HG03558 (cell line): Measurements from ENCODE around the gene DNAI7.

ENCODE experiments used
- ATAC-seq: cut with Tn5 transposase; IDR thresholded peaks from one replicate; pipeline ENCODE4 v1.9.1; 2021; ENCODE audit warnings: moderate number of reproducible peaks; ENCODE audit not compliant: unreplicated experiment; ENCODE audit errors: extremely low read depth

DNAI7 gene, protein sequence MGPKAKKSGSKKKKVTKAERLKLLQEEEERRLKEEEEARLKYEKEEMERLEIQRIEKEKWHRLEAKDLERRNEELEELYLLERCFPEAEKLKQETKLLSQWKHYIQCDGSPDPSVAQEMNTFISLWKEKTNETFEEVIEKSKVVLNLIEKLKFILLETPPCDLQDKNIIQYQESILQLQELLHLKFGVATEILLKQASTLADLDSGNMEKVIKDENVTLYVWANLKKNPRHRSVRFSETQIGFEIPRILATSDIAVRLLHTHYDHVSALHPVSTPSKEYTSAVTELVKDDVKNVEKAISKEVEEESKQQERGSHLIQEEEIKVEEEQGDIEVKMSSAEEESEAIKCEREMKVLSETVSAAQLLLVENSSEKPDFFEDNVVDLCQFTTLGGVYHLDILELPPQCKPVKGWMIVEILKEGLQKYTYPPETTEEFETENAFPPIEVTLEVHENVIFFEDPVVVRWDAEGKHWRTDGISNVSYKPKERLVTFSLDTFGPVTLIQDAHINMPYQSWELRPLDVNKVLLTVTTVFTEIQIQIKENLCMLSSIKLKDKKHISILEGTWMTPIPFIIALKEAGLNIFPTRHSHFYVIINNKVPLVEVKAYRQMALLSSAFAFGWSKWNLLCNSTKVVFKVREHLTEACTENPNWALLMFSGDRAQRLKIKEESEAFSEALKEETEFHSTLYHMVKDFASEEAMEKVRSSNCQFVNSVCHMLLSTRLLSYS

DNA sequence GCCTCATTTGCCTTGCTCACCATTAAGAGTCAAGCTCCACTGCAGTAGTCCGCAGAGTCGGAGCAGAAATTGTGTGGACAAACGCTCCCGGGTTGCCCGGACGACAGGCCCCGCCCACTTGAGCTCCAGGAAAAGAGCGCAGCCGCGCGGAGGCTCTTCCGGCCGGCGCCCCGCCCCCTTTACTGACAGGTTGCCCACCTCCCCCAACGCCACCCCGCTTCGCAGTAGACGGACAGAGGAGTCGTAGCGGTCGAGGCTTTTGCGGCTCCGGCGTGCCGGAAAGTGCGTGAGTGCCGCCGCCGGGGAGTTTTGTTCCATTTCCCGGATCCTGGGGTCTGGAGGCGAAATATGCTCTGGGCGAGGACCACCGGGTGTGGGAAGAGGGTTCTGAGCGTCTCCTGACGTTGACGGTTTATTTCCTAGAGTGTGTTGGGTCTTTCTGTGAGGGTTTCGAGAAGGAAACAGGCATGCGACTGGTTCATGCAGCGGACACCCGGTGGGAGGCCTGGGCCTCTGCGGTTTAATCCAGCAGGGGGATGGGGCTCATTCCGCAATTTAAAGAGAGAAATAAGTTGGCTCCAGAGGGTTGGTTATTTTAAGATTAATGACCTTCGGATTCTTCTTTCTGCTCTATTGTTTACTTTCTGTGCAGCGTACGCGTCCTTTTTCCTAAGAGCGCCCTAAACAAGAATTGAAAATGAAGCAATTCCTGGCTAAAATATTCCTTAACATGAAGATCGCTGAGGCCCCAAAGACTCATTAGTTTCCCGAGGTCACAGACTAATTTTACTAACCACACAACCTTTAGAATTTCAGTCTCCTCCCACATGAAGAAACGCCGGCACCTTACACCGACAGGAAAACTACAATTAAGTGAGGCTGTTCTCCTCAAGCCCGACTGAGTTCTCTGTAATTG lies at the start of gene DNAI7, which contains the start of gene ETFRF1:
TSS of gene DNAI7 (minus strand) at position 105 of the 916 bp plus-strand sequence. CDS start at position 23, 82 bp downstream.
TSS of gene ETFRF1 (plus strand) at position 182 of the 916 bp plus-strand sequence. CDS start 8,720 bp downstream, outside the sequence.
- peak; percentile 49 for ATAC-seq

DNA sequence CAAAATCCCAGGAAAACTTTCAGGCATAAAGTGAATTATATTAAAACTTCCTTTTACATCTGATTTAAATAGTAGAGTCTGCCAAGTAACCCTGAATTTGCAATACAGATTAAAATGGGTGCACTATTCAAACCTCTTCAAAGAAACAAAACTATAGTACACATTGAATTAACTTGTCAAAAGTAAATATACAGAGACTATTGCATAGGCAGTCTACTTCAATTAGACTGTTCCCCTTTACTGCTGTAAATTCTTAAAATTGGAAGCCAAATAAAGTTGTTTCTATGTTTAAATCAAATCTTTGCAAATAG lies 48.7 kb upstream of the DNAI7 start:
- no peak for ATAC-seq

DNA sequence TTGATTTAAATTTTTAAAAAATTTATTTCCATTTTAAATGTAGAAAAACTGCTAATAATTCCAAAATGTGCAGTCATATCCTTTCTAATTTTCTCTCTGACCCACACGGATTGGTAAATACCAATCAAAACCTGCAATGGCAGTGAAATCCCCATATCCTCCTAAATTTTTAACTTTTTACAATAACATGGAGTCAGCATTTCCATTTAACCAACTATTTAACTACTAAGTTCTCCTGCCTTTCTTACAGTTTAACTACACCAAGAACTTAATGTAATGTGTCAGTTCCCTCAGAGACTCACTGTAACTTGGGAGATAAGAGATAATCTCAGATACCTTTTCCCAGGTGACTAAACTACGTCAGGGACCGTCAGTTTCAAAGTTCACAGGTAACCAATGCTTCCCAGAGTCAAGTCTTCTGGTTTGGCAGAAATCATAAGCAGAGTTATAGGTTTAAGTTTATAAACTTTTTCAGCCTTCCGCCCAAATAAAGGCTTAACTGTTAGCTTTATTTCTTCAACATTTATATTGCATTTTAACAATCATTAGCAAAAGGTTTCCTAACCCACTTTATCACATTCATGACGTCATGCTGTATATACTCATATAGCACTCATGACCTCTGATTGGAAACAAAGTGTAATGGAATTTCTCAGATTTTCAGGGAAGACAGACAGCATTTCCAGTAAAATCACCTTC lies 48.2 kb upstream of the DNAI7 start:
- ATAC-seq = no peak

DNA sequence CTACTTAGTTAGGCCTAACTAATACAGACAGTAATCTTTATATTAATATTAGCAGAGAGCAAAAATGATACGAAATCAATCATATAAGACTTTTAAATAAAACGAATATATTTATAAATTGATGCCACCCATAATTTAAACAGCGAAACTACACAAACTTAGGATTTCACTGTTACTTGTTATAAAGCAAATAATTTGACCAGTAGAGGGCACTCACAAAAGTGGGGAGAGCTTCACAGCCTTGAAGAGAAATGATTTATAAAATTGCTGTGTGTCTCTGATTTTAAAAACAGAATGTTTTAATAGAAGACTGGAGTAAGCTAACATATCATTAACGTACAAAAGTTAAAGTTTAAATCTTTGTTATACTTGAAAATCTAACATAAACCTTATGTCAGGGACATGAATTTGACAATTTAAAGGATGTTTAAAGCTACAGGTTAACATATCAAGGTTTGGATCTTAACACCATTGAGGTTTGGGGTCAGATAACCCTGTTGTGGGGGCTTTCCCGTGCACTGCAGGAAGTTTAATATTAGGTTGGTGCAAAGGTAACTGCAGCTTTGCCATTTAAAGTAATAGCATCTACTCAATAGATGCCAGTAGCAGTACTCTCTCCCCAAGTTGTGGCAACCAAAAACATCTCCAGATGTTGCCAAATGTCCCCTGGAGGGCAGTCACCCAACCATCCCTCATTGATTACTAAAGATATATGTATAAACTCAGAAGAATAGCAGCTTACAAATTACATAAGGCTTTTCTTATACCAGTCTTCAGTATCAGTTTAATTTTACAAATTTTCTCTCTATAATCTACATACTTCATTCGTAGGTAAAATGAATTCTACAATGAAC lies 46.4 kb upstream of the DNAI7 start:
- ATAC-seq = no peak

DNA sequence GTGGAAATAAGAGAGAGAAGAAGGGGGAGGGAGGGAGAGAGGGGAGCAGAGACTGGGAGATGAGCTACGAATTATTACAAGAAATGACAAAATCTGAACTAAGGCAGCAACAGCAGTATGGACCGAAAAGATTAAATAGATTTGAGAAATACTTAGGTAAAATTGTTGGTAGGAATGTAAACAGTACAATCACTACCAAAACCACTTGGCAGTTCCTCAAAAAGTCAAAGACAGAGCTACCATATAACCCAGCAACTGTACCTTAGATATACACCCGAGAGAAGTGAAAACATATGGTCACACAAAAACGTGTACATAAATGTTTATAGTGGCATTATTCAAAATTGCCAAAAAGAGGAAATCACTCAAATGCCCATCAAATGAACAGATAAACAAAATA lies 41.7 kb upstream of the DNAI7 start:
- ATAC-seq = no peak

DNA sequence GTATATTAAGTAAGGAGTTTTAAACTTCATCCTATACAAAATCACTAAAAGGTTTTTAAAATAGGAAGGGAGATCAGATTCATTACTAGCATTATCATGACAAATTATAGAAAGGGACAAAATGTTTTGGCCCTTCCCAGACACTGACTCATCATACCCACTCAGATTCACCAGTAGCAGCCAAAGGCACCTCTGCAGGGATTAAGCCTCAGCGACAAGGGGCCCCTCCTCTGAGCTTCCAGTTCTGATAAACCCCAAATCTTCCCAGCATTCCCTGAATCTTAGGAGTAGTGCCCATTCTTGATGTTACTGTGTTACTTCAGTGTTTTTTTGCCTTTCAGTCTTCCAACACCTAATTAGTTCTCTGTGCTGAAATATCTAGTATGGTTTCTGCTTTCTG lies 41.2 kb upstream of the DNAI7 start:
- no peak for ATAC-seq

DNA sequence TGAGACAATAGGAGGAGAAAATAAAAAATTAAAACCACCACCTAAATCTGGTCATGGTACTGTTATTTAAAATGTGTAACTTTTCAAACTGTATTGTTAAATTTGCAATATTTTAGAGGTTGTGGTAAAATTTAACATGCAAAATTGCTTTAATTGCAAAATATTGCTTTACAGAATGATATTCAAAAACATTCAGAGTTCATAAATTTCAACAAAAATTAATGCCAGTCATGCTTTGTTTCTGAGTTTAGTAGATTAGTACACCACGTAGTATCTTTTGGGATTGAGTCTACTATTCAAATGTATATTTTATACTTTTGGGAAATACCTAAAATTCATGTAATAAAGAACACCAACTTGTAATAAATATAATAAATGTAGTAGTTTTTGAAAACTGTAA lies 18.4 kb upstream of the DNAI7 start:
- ATAC-seq = no peak

DNA sequence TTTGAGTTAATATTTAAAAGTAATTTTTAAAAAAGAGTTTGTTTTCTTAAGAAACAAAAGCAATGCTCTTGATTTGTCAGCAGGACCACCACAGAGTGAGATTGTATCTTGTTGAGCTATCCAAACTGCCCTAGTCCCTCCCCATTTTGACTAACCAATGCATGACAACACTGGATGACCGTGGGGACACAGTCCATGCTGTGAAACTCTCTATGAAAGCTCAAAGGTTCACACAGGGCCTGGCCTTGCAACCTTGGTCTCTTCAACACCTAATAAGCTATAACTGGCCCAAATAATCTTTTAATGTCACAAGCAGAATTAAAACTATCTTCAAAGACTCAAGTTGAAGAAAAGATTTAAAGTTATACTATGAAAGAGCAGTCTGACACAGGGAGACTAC lies 13.6 kb upstream of the DNAI7 start:
- ATAC-seq = no peak

DNA sequence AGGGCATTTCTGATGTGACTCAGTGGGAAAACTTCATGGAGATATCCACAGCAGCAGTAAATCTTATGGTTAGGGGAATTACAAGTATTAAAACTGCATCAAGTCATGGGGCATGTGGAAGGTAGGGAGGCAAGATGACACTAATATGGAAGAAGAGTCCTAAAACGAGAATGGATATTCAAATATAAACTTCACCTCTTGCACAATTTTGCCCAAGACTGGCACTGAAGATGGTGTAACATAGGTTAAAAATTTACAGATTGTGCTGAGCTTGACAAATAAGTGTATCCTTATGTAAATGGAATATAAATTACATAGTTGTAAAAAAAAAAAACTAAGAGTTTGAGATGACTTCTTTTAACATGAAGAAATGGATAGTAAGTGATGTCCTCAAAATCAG lies 12.9 kb upstream of the DNAI7 start:
- no peak for ATAC-seq

DNA sequence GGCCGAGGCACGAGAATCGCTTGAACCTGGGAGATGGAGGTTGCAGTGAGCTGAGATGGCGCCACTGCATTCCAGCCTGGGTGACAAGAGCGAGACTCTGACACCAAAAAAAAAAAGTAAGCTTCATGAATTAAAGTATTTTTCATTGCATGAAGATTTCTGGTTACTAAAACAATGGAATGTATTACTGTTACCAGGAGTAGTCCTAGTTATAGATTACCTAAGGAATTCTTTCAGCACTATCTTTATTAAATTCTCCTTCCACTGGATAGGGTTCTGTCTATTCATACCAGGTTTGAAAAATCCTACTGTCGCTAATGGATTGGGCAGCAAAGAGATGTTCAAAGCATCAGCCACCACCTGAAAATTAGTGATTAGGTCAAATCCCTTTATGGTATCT lies 12.5 kb upstream of the DNAI7 start:
- ATAC-seq = no peak

DNA sequence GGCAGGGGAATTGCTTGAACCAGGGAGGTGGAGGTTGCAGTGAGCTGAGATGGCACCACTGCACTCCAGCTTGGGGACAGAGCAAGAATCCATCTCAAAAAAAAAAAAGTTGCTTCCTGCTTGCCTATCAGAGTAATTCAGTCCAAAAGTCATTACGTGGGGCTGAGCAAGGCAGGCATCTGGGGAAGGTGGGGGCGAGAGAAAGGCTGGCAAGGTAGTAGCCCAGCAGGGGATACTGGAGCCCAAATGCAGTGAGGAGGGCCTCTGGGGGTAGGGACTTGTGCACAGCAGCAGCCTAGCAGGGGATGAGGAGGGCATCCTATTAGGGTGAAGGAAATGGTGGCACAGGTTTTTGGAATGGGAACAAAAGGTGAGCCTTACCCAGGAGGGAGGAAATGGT lies 7.2 kb upstream of the DNAI7 start:
- ATAC-seq = no peak

DNA sequence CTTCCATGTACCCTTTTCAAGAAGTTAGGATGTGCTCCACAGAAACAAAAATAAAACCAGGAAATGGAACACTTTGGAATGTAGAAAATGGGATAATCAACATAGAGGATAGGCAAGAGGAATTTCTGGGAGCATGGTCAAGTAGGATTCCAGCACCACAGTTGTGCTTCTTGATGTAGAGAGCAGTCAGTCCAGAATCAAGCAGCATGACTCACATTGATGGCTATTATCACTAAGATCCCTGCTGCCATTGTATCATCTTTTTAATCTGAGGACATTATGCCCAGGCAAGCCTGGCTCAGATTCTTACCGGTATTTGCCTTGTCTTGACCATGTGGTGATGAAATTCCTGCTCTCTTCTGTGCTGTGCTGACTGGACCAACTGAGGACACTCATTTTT lies 5.7 kb upstream of the DNAI7 start:
- no peak for ATAC-seq

DNA sequence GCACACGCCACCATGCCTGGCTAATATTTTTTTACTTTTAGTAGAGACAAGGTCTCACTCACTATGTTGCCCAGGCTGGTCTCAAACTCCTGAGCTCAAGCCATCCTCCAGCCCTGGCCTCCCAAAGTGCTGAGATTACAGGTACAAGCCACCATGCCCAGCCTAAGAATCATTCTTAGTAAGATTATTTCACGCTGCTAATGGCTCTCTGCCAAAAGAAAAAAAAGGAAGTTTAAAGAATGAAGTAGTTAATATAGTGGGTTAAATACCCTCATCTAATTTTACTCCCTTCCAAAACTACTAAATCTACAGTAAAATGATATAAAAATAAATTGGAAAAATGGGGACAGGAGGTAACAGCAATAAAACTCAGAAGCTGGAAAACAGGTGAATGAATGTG lies 2.6 kb upstream of the DNAI7 start:
- ATAC-seq = no peak

DNA sequence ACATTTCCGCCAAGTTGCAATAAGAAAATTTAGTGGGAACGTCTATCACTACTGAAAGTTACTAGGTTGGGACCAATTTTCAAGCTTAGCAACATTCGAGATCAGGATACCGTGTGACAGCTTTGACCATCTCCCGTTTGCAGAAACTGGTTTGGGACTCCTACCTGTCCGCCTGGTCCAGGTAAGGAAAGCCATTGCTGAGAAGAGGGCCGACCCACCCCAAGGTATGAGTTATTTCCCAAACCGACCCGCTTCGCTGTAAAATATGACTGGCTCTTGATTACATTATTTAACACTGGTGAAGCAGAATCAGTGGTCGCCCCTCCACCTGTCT lies 271 bp downstream of the DNAI7 start:
- no peak for ATAC-seq

DNA sequence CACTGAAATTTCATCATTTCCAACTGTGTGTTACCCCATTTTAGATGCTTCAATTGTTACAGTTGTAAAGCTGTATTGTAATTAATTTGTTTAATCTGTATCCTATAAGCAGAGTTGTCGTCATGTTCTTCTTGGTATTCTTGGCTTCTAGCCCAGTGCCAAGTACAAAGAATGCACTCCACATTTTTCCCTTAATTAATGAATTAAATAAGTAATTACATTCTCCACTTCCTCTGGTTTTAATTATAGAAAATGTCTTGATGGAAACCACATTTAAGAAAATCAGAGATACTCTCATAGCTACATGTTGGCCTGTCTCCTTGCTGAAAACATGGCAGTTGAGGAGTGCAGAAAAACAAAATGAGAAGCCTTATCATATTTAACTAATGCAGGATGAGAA lies 746 bp downstream of the DNAI7 start:
- ATAC-seq = no peak

DNA sequence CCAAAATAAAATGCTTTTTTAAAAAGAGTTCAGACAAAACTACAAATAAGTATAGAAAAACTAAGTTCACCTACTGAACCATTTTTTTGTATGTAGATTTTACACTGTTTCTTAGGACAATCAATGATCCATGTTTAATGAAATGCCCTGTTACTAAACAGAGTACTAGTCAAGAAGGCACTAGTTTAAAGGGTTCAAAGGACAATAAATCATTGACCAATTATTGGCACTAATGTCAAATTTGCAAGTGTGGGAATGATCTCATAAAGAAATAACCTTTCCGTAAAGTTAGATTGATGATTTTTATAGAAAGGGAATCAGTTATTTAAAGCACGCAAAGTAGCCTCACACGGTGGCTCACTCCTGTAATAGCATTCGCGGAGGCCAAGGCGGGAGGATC lies 4.2 kb downstream of the DNAI7 start:
- ATAC-seq = no peak

DNA sequence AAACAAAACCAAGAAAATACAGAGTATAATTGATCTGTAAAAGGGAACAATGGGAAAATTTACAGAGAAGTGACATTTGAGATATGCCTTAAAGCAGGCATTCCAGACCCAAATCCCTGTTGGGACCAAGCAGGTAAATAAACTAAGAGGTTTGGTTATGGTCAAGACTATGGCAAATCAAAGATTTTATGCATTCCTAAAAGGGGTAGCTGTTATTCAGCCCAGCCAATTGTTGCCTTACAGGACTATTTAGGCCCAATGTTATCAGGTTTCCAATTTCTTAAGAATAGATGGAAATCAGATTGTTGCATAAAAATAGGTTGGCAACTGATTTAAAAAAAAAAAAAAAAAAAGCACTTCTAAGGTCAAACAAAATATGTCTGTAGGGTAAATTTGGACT lies 5.3 kb downstream of the DNAI7 start:
- ATAC-seq = no peak

DNA sequence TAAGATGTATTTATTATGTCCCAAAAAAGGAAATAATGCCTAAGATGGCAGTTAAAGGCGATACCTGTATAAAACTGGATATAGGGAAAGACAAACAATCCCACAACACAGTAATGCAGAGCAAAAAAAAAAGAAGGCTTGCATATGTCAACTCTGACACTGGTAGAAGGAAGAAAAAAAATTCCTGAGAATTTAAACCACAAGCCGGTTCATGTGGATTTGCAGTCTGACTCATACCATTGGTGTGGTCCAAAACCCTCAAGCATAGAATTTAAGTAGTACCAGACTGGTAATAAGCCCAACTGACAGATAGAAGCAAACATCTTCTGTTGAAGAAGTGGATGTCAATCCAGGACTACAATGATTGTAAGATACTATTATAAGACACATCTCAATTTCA lies 7.2 kb downstream of the DNAI7 start:
- ATAC-seq = no peak

DNA sequence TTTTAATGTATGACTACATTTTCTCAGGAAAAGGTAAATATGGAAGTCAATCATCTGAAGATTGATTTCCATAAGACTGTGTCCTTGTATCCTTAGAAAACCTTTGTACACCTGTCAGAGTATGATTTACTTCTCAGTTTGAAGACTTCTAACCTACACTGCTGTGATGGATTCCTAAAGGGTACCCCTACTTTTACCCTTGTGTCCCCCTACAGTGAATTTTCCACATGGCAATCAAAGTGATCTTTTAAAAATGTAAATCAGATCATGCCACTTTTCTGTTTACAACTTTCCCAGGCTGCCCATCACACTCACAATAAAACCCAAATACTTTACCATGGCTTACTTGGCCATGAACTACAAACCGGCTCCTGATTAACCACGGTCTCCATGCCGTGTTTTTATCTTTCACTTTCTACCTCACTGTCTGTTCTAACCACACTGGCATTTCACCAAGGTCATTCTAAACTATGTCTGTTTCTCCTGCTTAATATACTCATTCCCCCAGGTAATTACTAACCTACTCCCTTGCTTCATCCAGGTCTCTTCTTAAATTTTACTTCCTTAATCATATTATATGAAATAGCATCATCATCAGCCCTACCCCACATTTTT lies 8.1 kb downstream of the DNAI7 start:
- peak; percentile 41 for ATAC-seq
